K562 (cell line): ENCODE measurements around the gene CHRNB1. TPM values are rescaled to one million over a fixed set of nuclear protein-coding genes. Genes with fewer than 3 reads are reported as not detected.

ENCODE experiments used
- ATAC-seq: fragments of 200-7000 bp; cut with Tn5 transposase; 3 replicates; pipeline ENCODE4 v1.9.1; 2020; ENCODE audit warnings: moderate library complexity
- BruUV-seq: library from RNA; stranded (reverse); fragments of 400-500 nt; replicated peaks from 2 replicates; lab custom pipeline; 2021; lab: Mats Ljungman, UMichigan
- CTCF ChIA-PET: fragments of 300-600 bp; formaldehyde crosslinking; extraction: SDS; loops from one replicate; lab custom pipeline; 2021; ENCODE audit warnings: low intra/inter-chr PET ratio; lab: Yijun Ruan, JAX
- POLR2A ChIA-PET: fragments of 300-600, 350-650 bp; sonication (Branson Sonifier 250); formaldehyde crosslinking; extraction: SDS; loops from one replicate; lab custom pipeline; 2021; ENCODE audit warnings: antibody characterized with exemption, inconsistent platforms; lab: Yijun Ruan, JAX
- DNase-seq, 4 experiments: peaks; one replicate each; pipeline versions ENCODE4 v3.0.0 to v3.0.0-alpha.2; 2011 to 2018; ENCODE audit warnings: low spot score in 3 of 4, mixed read lengths in 3 of 4; ENCODE audit errors: extremely low read depth in 1 of 4
- FAIRE-seq: peaks from 2 replicates; lab custom pipeline; 2011; peaks lifted over from hg19 to GRCh38; lab: Jason Lieb, UNC
- H2AFZ ChIP-seq: 2 replicates; pipeline ENCODE4 v1.6.0; 2011; ENCODE audit warnings: low read depth, low read length, control low read depth, inconsistent platforms
- H3K27ac ChIP-seq: fragments of 200-600 bp; 3 replicates; pipeline ENCODE4 v1.8.0; 2011; ENCODE audit warnings: low read depth, mild to moderate bottlenecking, control low read depth, inconsistent platforms, low read length, moderate library complexity, mixed read lengths; ENCODE audit errors: extremely low read depth
- H3K27me3 ChIP-seq, 2 experiments: fragments of 300-600 bp in 1 of 2; 2 replicates in 1 of 2; 3 replicates in 1 of 2; pipeline versions ENCODE4 v1.6.0 to v1.8.0; 2011; ENCODE audit warnings: inconsistent platforms in 2 of 2, low read length in 2 of 2, mild to moderate bottlenecking in 1 of 2, mixed read lengths in 1 of 2, moderate library complexity in 1 of 2; ENCODE audit not compliant: control insufficient read depth in 2 of 2, insufficient read depth in 2 of 2
- H3K36me3 ChIP-seq: fragments of 300-600 bp; 3 replicates; pipeline ENCODE4 v1.8.0; 2011; ENCODE audit warnings: mild to moderate bottlenecking, low read length, inconsistent platforms; ENCODE audit not compliant: control insufficient read depth, insufficient read depth
- H3K4me1 ChIP-seq, 2 experiments: fragments of 200-600 bp in 1 of 2; replicated peaks in 1 of 2; 2 replicates in 1 of 2; 3 replicates in 1 of 2; pipeline versions ENCODE4 v1.5.1 to v1.8.0; 2011; ENCODE audit warnings: inconsistent platforms in 2 of 2, low read length in 2 of 2, mild to moderate bottlenecking in 1 of 2, mixed read lengths in 1 of 2, moderate library complexity in 1 of 2; ENCODE audit not compliant: control insufficient read depth in 2 of 2, insufficient read depth in 2 of 2
- H3K4me2 ChIP-seq: 2 replicates; pipeline ENCODE4 v1.6.1; 2011; ENCODE audit warnings: low read length, control low read depth, inconsistent platforms, mixed read lengths; ENCODE audit not compliant: insufficient read depth
- H3K4me3 ChIP-seq: fragments of 200-600 bp; sonication (generic), shearing (Covaris generic); 2 replicates; pipeline ENCODE4 v1.5.1; 2016; ENCODE audit warnings: control low read depth, inconsistent platforms
- H3K79me2 ChIP-seq: fragments of 200-600 bp; 3 replicates; pipeline ENCODE4 v1.8.0; 2011; ENCODE audit warnings: low read length, inconsistent platforms; ENCODE audit not compliant: control insufficient read depth, insufficient read depth
- H3K9ac ChIP-seq, 2 experiments: 2 replicates each; pipeline versions ENCODE4 v1.6.0 to v1.6.1; 2011; ENCODE audit warnings: low read depth in 2 of 2, low read length in 2 of 2, control low read depth in 1 of 2, inconsistent platforms in 1 of 2, mild to moderate bottlenecking in 1 of 2, mixed read lengths in 1 of 2; ENCODE audit not compliant: insufficient read depth in 1 of 2
- H3K9me1 ChIP-seq: one replicate; pipeline ENCODE4 v1.6.0; 2011; ENCODE audit warnings: inconsistent platforms, mild to moderate bottlenecking, low read length, moderate library complexity; ENCODE audit not compliant: control insufficient read depth, insufficient read depth
- H3K9me3 ChIP-seq: replicated peaks from 2 replicates; pipeline ENCODE4 v1.5.1; 2011; ENCODE audit warnings: low read depth, low read length, inconsistent platforms; ENCODE audit not compliant: control insufficient read depth, insufficient read depth
- H4K20me1 ChIP-seq: replicated peaks from 2 replicates; pipeline ENCODE4 v1.6.1; 2011; ENCODE audit warnings: low read length, inconsistent platforms, mixed read lengths; ENCODE audit not compliant: control insufficient read depth, insufficient read depth
- BCL6 ChIP-seq: fragments of 250-450 bp; sonication (Bioruptor Pico); IDR thresholded peaks from 2 replicates; pipeline ENCODE4 v1.4.0; 2020
- CBX2 ChIP-seq: fragments of 200-600 bp; sonication (generic); IDR thresholded peaks from one replicate; pipeline ENCODE4 v1.6.1; 2012; ENCODE audit warnings: mild to moderate bottlenecking, low read length, inconsistent platforms; ENCODE audit not compliant: insufficient read depth, poor library complexity, severe bottlenecking
- CTCFL ChIP-seq: IDR thresholded peaks from 2 replicates; pipeline ENCODE4 v1.6.1; 2011; ENCODE audit warnings: borderline replicate concordance, low read depth, mild to moderate bottlenecking, moderate library complexity, low read length; ENCODE audit not compliant: insufficient read depth, poor library complexity, severe bottlenecking
- PURB ChIP-seq: sonication (generic); formaldehyde crosslinking; IDR thresholded peaks from 2 replicates; pipeline ENCODE4 v1.9.0; 2021; ENCODE audit warnings: low read depth, mild to moderate bottlenecking, missing genetic modification reagents
- TFAP4 ChIP-seq: sonication (generic); formaldehyde crosslinking; IDR thresholded peaks from 2 replicates; pipeline ENCODE4 v1.8.0; 2022; ENCODE audit warnings: missing genetic modification reagents, mild to moderate bottlenecking, moderate library complexity, borderline replicate concordance
- WGBS: fragments of 100-300 bp; shearing (Covaris generic); methylation state at CpG from one replicate; pipeline ENCODE4 v1.1.6; 2016; ENCODE audit warnings: low coverage, mixed read lengths; ENCODE audit not compliant: insufficient coverage; ENCODE audit errors: missing lambda C conversion rate; 5-methylcytosine and 5-hydroxymethylcytosine counted together
- in situ Hi-C: fragments of 300-500 bp; cut with MboI; formaldehyde crosslinking; loops from 4 replicates; pipeline ENCODE4 v1.15.0; 2018; ENCODE audit warnings: inconsistent platforms, mixed read lengths
- intact Hi-C: fragments of 100-400 bp; cut with micrococcal nuclease; formaldehyde crosslinking; loops from 2 replicates; pipeline ENCODE4 v1.14.2; 2022
- polyA plus RNA-seq, 8 experiments: library from polyadenylated mRNA; depleted of rRNA in 4 of 8; stranded (reverse) in 5 of 8; unstranded in 3 of 8; fragments of >200 nt; fragmentation: Nextera tagmentation in 2 of 8; fragmentation: Illumina TruSeq in 1 of 8; extraction: Ambion mirVana in 2 of 8; extraction: Trizol in 1 of 8; gene quantifications; 2 replicates each; pipeline versions ENCODE4 v1.2.1 to v1.2.3, GENCODE V29; 2011 to 2014; ENCODE audit warnings: inconsistent platforms in 1 of 8, missing spikeins in 1 of 8
- total RNA-seq, 7 experiments: library from RNA; depleted of rRNA in 6 of 7; stranded (reverse); fragments of >200 nt in 6 of 7; fragmentation: Illumina TruSeq in 2 of 7; extraction: Trizol in 2 of 7; gene quantifications; 2 replicates each; pipeline versions ENCODE4 v1.2.1 to v1.2.3, GENCODE V29; 2011 to 2021; ENCODE audit warnings: low replicate concordance in 1 of 7
- TF ChIP-seq, protein P1 (sequence below): fragments of 450-650 bp; IDR thresholded peaks from one replicate; pipeline ENCODE4 v1.6.1; 2018; ENCODE audit warnings: mild to moderate bottlenecking, moderate library complexity; ENCODE audit not compliant: partially characterized antibody

Gene CHRNB1
- total and polyA plus RNA-seq, 9 of the 15 experiments (the other 6 are each of a cell fraction or from before 2014, with no cell fraction given): 4.7 to 12.3 (median 6.8) TPM

DNA sequence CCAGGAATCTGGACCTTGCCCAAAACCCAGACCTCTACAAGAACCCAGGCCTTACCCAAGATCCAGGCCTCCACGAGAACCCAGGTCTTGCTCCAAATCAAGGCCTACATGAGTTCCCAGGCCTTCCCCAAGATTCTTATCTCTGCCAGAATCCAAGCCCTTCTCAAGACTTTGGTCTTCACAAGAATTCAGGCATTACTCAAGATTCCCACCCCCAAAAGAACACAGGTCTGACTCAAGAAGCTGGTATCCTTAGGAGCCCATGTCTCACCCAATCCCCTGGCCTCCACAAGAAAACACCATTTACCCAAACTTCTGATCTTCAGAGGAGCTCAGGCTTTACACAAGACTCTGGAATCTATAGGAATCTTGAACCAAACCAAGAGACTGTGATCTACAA, 13.6 kb upstream of the CHRNB1 start (continued):
- TF ChIP-seq CBX2 (no peak), BCL6 (CRISPR knock-in tag) (no peak)
- TF ChIP-seq, all 486 proteins: peak for 0

GRCh38 chr17:7432296-7432695, 12.6 kb upstream of the CHRNB1 start:
- no peak overlapping the region for H3K27ac ChIP-seq
- no peak for FAIRE-seq
- no peak overlapping the region for H3K9ac ChIP-seq
- whole genome bisulfite sequencing: 63% methylated on average over 11 of the region's 11 CpGs
- ATAC-seq: no peak
- H3K4me3 ChIP-seq: no peak overlapping the region
- H3K79me2 ChIP-seq: peaks cover 7% of the 10 kb centered on the region; the same call in 2 of the 3 replicates
- no peak overlapping the region for H2AFZ ChIP-seq
- no TSS peak for BruUV-seq
- intact Hi-C loops (no loop called here), in situ Hi-C loops (no loop called here)
- H3K9me3 ChIP-seq: no peaks in the 10 kb centered on the region
- H3K27me3 ChIP-seq: no peaks in the 10 kb centered on the region
- ChIA-PET POLR2A (no interaction called here), CTCF (no interaction called here)
- H3K9me1 ChIP-seq: no peaks in the 10 kb centered on the region
- no peak for DNase-seq
- no peaks in the 10 kb centered on the region for H4K20me1 ChIP-seq
- H3K4me2 ChIP-seq: no peak overlapping the region
- no peaks in the 10 kb centered on the region for H3K36me3 ChIP-seq
- H3K4me1 ChIP-seq: peaks cover 5 to 26% of the 10 kb centered on the region in 2 experiments; a peak in 4 of 5 replicates
- TF ChIP-seq, protein P1, sequence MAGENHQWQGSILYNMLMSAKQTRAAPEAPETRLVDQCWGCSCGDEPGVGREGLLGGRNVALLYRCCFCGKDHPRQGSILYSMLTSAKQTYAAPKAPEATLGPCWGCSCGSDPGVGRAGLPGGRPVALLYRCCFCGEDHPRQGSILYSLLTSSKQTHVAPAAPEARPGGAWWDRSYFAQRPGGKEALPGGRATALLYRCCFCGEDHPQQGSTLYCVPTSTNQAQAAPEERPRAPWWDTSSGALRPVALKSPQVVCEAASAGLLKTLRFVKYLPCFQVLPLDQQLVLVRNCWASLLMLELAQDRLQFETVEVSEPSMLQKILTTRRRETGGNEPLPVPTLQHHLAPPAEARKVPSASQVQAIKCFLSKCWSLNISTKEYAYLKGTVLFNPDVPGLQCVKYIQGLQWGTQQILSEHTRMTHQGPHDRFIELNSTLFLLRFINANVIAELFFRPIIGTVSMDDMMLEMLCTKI: no peak
- TF ChIP-seq CTCFL (no peak), PURB (CRISPR knock-in tag) (no peak), TFAP4 (no peak)
